Rectal smooth muscle tissue (tissue), 1 donor: Measurements from ENCODE around the gene PIM2.

ENCODE experiments used
- H3K27ac ChIP-seq: one replicate; pipeline ENCODE4 v1.7.0; 2013; ENCODE audit warnings: low read depth, low read length, inconsistent platforms
- H3K27me3 ChIP-seq: one replicate; pipeline ENCODE4 v1.7.0; 2013; ENCODE audit warnings: low read length; ENCODE audit not compliant: control insufficient read depth, insufficient read depth
- H3K36me3 ChIP-seq: one replicate; pipeline ENCODE4 v1.7.0; 2013; ENCODE audit warnings: low read length; ENCODE audit not compliant: control insufficient read depth, insufficient read depth
- H3K4me1 ChIP-seq: one replicate; pipeline ENCODE4 v1.7.0; 2013; ENCODE audit warnings: low read length; ENCODE audit not compliant: control insufficient read depth, insufficient read depth
- H3K4me3 ChIP-seq: one replicate; pipeline ENCODE4 v1.7.0; 2013; ENCODE audit warnings: low read length
- H3K9ac ChIP-seq: one replicate; pipeline ENCODE4 v1.7.0; 2013; ENCODE audit warnings: low read length

The PIM2 gene

GRCh38 chrX:48911412-48912182 is 7.2 kb downstream of the PIM2 start, which contains the start of gene SLC35A2:
SLC35A2 (minus strand) TSS chrX:48911646; CDS start chrX:48911636, 10 bp downstream.
- Histone ChIP-seq H3K4me3 (peak within 1 kb of the TSS; percentile 86), H3K4me1 (no peaks in the 10 kb centered on the region), H3K36me3 (peaks cover 4% of the 10 kb centered on the region), H3K27me3 (no peaks in the 10 kb centered on the region), H3K27ac (peak within 1 kb of the TSS; percentile 48), H3K9ac (peak within 1 kb of the TSS; percentile 56)

GRCh38 chrX:48910926-48911411 is 7.9 kb downstream of the PIM2 start:
- H3K4me3 ChIP-seq: peak overlapping the region; percentile 86
- H3K27me3 ChIP-seq: no peaks in the 10 kb centered on the region
- H3K27ac ChIP-seq: peak overlapping the region; percentile 45
- H3K36me3 ChIP-seq: peaks cover 4% of the 10 kb centered on the region
- H3K4me1 ChIP-seq: no peaks in the 10 kb centered on the region
- H3K9ac ChIP-seq: peak overlapping the region; percentile 56

- no peaks in the 10 kb centered on the region for H3K4me1 ChIP-seq
- H3K27ac ChIP-seq: no peak overlapping the region
- no peak overlapping the region for H3K4me3 ChIP-seq
- peaks cover 8% of the 10 kb centered on the region for H3K36me3 ChIP-seq
- H3K9ac ChIP-seq: no peak overlapping the region
- no peaks in the 10 kb centered on the region for H3K27me3 ChIP-seq
Observed at GRCh38 chrX:48909703-48910294, 9.0 kb downstream of the PIM2 start.

- Histone ChIP-seq H3K4me3 (no peak overlapping the region), H3K27me3 (no peaks in the 10 kb centered on the region), H3K27ac (no peak overlapping the region), H3K9ac (no peak overlapping the region), H3K36me3 (peaks cover 4% of the 10 kb centered on the region), H3K4me1 (no peaks in the 10 kb centered on the region)
Observed at GRCh38 chrX:48908600-48908999, 10.2 kb downstream of the PIM2 start.

- Histone ChIP-seq H3K36me3 (peaks cover 6% of the 10 kb centered on the region), H3K4me1 (no peaks in the 10 kb centered on the region), H3K27ac (no peak overlapping the region), H3K9ac (no peak overlapping the region), H3K4me3 (no peak overlapping the region), H3K27me3 (no peaks in the 10 kb centered on the region)
Observed at GRCh38 chrX:48905090-48905790, 13.6 kb downstream of the PIM2 start.

- no peak overlapping the region for H3K27ac ChIP-seq
- no peak overlapping the region for H3K9ac ChIP-seq
- peaks cover 6% of the 10 kb centered on the region for H3K36me3 ChIP-seq
- H3K4me1 ChIP-seq: no peaks in the 10 kb centered on the region
- H3K4me3 ChIP-seq: no peak overlapping the region
- no peaks in the 10 kb centered on the region for H3K27me3 ChIP-seq
Observed at GRCh38 chrX:48904626-48905025, 14.2 kb downstream of the PIM2 start.

GRCh38 chrX:48904180-48904579 is 14.6 kb downstream of the PIM2 start:
- no peak overlapping the region for H3K27ac ChIP-seq
- H3K36me3 ChIP-seq: peaks cover 6% of the 10 kb centered on the region
- H3K9ac ChIP-seq: no peak overlapping the region
- no peak overlapping the region for H3K4me3 ChIP-seq
- no peaks in the 10 kb centered on the region for H3K27me3 ChIP-seq
- no peaks in the 10 kb centered on the region for H3K4me1 ChIP-seq

- peaks cover 6% of the 10 kb centered on the region for H3K36me3 ChIP-seq
- no peak overlapping the region for H3K4me3 ChIP-seq
- H3K4me1 ChIP-seq: no peaks in the 10 kb centered on the region
- no peak overlapping the region for H3K27ac ChIP-seq
- no peak overlapping the region for H3K9ac ChIP-seq
- H3K27me3 ChIP-seq: no peaks in the 10 kb centered on the region
Observed at GRCh38 chrX:48903290-48903689, 15.5 kb downstream of the PIM2 start.

GRCh38 chrX:48902776-48903175 is 16.0 kb downstream of the PIM2 start:
- H3K27ac ChIP-seq: no peak overlapping the region
- no peak overlapping the region for H3K9ac ChIP-seq
- H3K4me3 ChIP-seq: no peak overlapping the region
- peaks cover 6% of the 10 kb centered on the region for H3K36me3 ChIP-seq
- H3K27me3 ChIP-seq: no peaks in the 10 kb centered on the region
- no peaks in the 10 kb centered on the region for H3K4me1 ChIP-seq

GRCh38 chrX:48902135-48902534 is 16.7 kb downstream of the PIM2 start:
- no peaks in the 10 kb centered on the region for H3K4me1 ChIP-seq

GRCh38 chrX:48901069-48901468 is 17.8 kb downstream of the PIM2 start:
- H3K27ac ChIP-seq: no peak overlapping the region
- H3K36me3 ChIP-seq: peaks cover 6% of the 10 kb centered on the region
- H3K4me3 ChIP-seq: no peak overlapping the region
- no peak overlapping the region for H3K9ac ChIP-seq
- no peaks in the 10 kb centered on the region for H3K27me3 ChIP-seq
- no peaks in the 10 kb centered on the region for H3K4me1 ChIP-seq

More at GRCh38 chrX:48902135-48902534, 16.7 kb downstream of the PIM2 start:
- H3K9ac ChIP-seq: no peak overlapping the region
- H3K27ac ChIP-seq: no peak overlapping the region
- H3K36me3 ChIP-seq: peaks cover 6% of the 10 kb centered on the region
- no peaks in the 10 kb centered on the region for H3K27me3 ChIP-seq
- H3K4me3 ChIP-seq: no peak overlapping the region

- no peaks in the 10 kb centered on the region for H3K4me1 ChIP-seq
- H3K4me3 ChIP-seq: no peak overlapping the region
- no peaks in the 10 kb centered on the region for H3K27me3 ChIP-seq
- H3K36me3 ChIP-seq: peaks cover 2% of the 10 kb centered on the region
- H3K27ac ChIP-seq: no peak overlapping the region
- H3K9ac ChIP-seq: no peak overlapping the region
Observed at GRCh38 chrX:48899078-48899410, 19.8 kb downstream of the PIM2 start.
